ENCODE data around the gene TTC1. TPM values are rescaled to one million over a fixed set of nuclear protein-coding genes. Genes with fewer than 3 reads are reported as not detected.

The TTC1 gene
- total RNA-seq, 4 donors from 2014 or later = 39.3 to 62.9 (median 58.9) TPM

- ATAC-seq = peak; percentile 39
- TF ChIP-seq CTCF (IDR thresholded peaks at IDR 0.05) = no peak
- TF ChIP-seq EP300 (IDR thresholded peaks at IDR 0.05) = no peak
- H3K36me3 ChIP-seq = no peaks in the 10 kb centered on the region
- no peak overlapping the region for H3K27ac ChIP-seq
- no peaks in the 10 kb centered on the region for H3K9me3 ChIP-seq
- H3K4me1 ChIP-seq = peaks cover 0 to 14% (median 0%) of the 10 kb centered on the region in 3 donors
- WGBS, 2 donors (ENCODE audit: low coverage in 1 of 2) = 3% methylated on average over 7 of the region's 76 CpGs; no CpG with 5 or more reads in 1 of the 2 donors
- peak overlapping the region in 1 of 2 donors; percentile 47 for H3K4me3 ChIP-seq
- H3K27me3 ChIP-seq = peaks cover 73% of the 10 kb centered on the region
Measured at GRCh38 chr5:159971931-159972461, 36.9 kb upstream of the TTC1 start.

- no peak for ATAC-seq
- WGBS, 2 donors (ENCODE audit: low coverage in 1 of 2) = 34 to 40% methylated on average over 27 to 31 of the region's 50 CpGs
- H3K27me3 ChIP-seq = peaks cover 66% of the 10 kb centered on the region
- H3K36me3 ChIP-seq = no peaks in the 10 kb centered on the region
- H3K4me3 ChIP-seq = peak overlapping the region in 1 of 2 donors; percentile 47
- H3K4me1 ChIP-seq = peaks cover 0 to 14% (median 0%) of the 10 kb centered on the region in 3 donors
- no peaks in the 10 kb centered on the region for H3K9me3 ChIP-seq
- H3K27ac ChIP-seq = no peak overlapping the region
- no peak for TF ChIP-seq POLR2A (IDR thresholded peaks at IDR 0.05)
- no peak for TF ChIP-seq POLR2AphosphoS5 (IDR thresholded peaks at IDR 0.05)
- TF ChIP-seq EP300 (IDR thresholded peaks at IDR 0.05) = no peak
- TF ChIP-seq CTCF (IDR thresholded peaks at IDR 0.05) = no peak
Measured at GRCh38 chr5:159972538-159973362, 36.2 kb upstream of the TTC1 start.

- Histone ChIP-seq H3K9me3 (no peaks in the 10 kb centered on the region), H3K4me1 (peaks cover 0 to 14% (median 0%) of the 10 kb centered on the region in 3 donors), H3K27ac (no peak overlapping the region), H3K36me3 (no peaks in the 10 kb centered on the region), H3K27me3 (peaks cover 63% of the 10 kb centered on the region), H3K4me3 (no peak overlapping the region)
- no peak for ATAC-seq
- WGBS, 2 donors (ENCODE audit: low coverage in 1 of 2) = 33 to 100% methylated on average over 1 to 2 of the region's 2 CpGs
- TF ChIP-seq POLR2A (IDR thresholded peaks at IDR 0.05) (no peak), CTCF (IDR thresholded peaks at IDR 0.05) (no peak), EP300 (IDR thresholded peaks at IDR 0.05) (no peak), POLR2AphosphoS5 (IDR thresholded peaks at IDR 0.05) (no peak)
Measured at GRCh38 chr5:159975462-159976019, 33.4 kb upstream of the TTC1 start.

- WGBS, 2 donors (ENCODE audit: low coverage in 1 of 2) = 82 to 100% methylated on average over 2 to 3 of the region's 3 CpGs
Measured at GRCh38 chr5:159976921-159977320, 32.0 kb upstream of the TTC1 start.

More at GRCh38 chr5:159976921-159977320, 32.0 kb upstream of the TTC1 start:
- Histone ChIP-seq H3K27ac (no peak overlapping the region), H3K4me1 (peaks cover 0 to 11% (median 0%) of the 10 kb centered on the region in 3 donors), H3K9me3 (no peaks in the 10 kb centered on the region), H3K4me3 (no peak overlapping the region), H3K36me3 (no peaks in the 10 kb centered on the region), H3K27me3 (peaks cover 53% of the 10 kb centered on the region)
- no peak for TF ChIP-seq POLR2A (IDR thresholded peaks at IDR 0.05)
- TF ChIP-seq CTCF (IDR thresholded peaks at IDR 0.05) = no peak
- TF ChIP-seq POLR2AphosphoS5 (IDR thresholded peaks at IDR 0.05) = no peak
- TF ChIP-seq EP300 (IDR thresholded peaks at IDR 0.05) = no peak
- no peak for ATAC-seq

Data from gastroesophageal sphincter (tissue), 4 donors.